Jurkat, Clone E6-1 (cell line): ENCODE data around the gene XRCC4.

Experiments used
- DNase-seq: peaks from one replicate; pipeline ENCODE4 v3.0.0-alpha.2; 2011; ENCODE audit warnings: low read depth, low spot score
- H3K4me3 ChIP-seq: 2 replicates; pipeline ENCODE4 v1.5.1; 2011; ENCODE audit warnings: mild to moderate bottlenecking, low read length, control low read depth, moderate library complexity

The XRCC4 gene

GRCh38 chr5:83157163-83157562 is 79.8 kb downstream of the XRCC4 start:
- H3K4me3 ChIP-seq: no peak overlapping the region
- DNase-seq: no peak

DNA sequence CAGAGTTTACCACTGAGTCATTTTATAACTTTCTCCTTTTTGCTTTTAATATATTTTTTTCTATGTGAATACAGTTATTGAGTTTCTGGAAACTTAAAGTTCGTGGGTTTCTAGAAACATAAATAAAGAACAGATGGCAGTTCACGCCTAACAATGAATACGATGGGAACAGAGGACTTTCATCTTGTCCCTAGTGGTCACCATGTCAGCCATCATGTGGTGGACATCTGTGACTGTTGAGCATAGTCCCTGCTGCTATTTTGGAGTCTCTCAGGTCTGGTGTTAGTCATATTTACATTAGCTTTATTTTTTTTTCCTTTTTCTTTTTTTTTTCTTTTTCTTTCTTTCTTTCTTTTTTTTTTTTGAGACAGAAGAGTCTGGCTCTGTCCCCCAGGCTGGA is 85.3 kb downstream of the XRCC4 start:
- no peak for DNase-seq
- H3K4me3 ChIP-seq: no peak overlapping the region

DNA sequence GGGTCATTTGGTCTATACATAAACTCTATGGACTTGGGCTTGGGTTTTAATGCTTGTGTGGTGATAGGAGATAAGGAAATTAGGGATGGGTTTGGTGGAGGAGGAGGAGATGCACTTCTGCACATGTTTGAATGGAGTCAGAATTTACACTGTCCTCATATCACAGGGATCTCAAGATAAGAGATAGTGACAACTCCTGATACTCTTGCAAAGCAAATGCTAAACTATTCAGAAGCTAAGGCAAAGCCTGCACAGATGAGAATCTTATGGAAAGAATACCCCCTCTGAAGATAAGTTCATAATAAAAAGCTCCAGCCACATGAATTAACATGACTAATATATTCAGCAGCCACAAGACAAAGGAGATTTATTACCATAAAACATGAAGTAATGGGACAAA is 90.2 kb downstream of the XRCC4 start:
- DNase-seq: no peak
- no peak overlapping the region for H3K4me3 ChIP-seq

GRCh38 chr5:83169571-83170337 is 92.4 kb downstream of the XRCC4 start:
- DNase-seq: no peak
- H3K4me3 ChIP-seq: no peak overlapping the region

DNA sequence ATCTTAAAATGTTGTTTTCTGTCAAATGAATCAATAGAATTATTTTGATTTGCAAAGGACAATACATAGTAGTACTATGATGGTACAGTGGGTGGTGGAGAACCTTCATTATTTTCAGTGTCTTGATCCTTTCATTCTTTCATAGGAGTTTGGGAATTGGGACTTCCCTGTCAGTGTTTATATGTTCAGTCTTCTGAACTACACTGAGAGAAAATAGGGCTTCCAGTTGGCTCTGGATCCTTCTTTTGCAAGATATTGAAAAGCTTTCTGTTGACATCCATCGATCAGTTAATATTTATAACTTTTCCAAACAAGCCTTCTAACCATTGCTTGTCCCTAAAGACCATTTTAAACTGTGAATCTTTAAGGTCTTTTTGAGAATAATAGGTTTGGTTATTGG is 94.7 kb downstream of the XRCC4 start:
- no peak overlapping the region for H3K4me3 ChIP-seq
- DNase-seq: no peak

DNA sequence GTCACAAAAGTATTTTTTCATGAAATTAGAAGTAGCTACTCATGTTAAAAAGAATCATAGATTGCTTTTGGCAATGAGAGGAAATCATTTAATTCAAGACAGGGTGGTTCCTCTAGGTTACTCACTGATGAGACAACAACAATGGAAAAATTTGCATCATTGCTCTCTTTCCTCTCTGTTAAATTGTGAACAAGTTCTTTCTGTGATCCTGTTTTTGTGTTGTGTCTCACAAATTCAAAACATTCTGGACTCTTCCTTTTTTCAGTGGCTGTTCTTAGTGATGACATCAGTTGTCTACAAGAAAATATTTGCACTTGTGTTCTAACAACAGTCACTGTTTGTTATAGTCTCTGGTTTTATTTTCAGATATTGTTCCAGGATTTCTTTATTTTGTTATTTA is 95.3 kb downstream of the XRCC4 start:
- H3K4me3 ChIP-seq: no peak overlapping the region
- no peak for DNase-seq

- no peak overlapping the region for H3K4me3 ChIP-seq
- no peak for DNase-seq
These were observed 96.5 kb downstream of the XRCC4 start for GRCh38 chr5:83173826-83174225.

GRCh38 chr5:83177803-83178202 is 100.5 kb downstream of the XRCC4 start:
- no peak for DNase-seq
- no peak overlapping the region for H3K4me3 ChIP-seq

- DNase-seq: no peak
These were observed 102.6 kb downstream of the XRCC4 start for GRCh38 chr5:83179966-83180365.

GRCh38 chr5:83184534-83184933 is 107.2 kb downstream of the XRCC4 start:
- no peak overlapping the region for H3K4me3 ChIP-seq

More at GRCh38 chr5:83179966-83180365, 102.6 kb downstream of the XRCC4 start:
- no peak overlapping the region for H3K4me3 ChIP-seq

GRCh38 chr5:83192947-83193346 is 115.6 kb downstream of the XRCC4 start:
- H3K4me3 ChIP-seq: no peak overlapping the region
- DNase-seq: no peak

More at GRCh38 chr5:83184534-83184933, 107.2 kb downstream of the XRCC4 start:
- no peak for DNase-seq

DNA sequence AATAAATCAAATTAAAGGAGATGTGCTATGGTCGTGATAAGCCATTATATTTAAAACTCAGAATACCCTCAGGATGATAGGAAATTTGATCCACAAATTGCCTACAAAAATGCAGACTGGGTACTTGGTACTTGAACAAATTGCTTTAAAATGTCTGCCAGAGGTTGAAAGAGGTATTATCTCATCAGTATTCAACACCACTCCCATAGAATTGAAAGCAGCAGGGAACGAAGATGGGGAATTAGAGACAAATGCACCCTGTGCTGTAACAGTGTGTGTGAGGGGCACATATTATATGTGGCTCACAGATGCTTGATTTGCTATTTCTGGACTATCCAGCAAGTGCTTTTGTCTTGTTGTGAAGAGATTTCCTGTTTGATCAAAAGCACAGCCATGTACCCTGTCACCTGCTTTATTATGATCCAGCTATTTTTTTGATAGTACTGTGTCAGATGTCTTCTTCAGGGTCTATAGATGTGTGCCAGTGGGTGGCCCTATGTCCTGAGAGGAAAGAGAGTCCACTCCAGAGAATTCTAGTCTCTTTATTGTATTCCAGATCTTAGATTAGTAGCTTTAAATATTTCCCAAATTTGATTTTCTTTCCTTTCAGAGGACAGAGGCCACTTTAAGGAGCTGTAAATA is 120.1 kb downstream of the XRCC4 start:
- no peak overlapping the region for H3K4me3 ChIP-seq
- no peak for DNase-seq

- no peak for DNase-seq
- no peak overlapping the region for H3K4me3 ChIP-seq
These were observed 121.8 kb downstream of the XRCC4 start for GRCh38 chr5:83199126-83199525.

- no peak for DNase-seq
- H3K4me3 ChIP-seq: no peak overlapping the region
These were observed 127.3 kb downstream of the XRCC4 start for GRCh38 chr5:83204651-83205050.

DNA sequence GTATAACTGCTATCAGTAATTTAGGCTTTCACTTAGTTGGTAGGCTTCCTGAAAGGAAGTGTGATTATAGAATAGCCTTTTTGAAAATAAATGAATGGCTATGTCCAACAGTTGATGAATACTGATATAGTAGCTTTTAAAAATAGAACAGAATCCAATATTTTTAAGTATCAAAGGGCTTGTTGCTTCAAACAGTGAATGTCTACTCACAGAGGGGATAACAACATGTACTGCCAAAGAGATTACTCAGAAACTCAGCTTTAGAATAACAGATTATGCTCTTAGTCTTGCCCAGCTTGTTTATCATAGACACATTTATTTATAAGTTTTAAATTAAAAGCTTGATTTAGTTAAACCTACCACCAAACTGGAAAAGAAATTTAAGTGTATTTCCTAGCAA is 132.6 kb downstream of the XRCC4 start:
- no peak overlapping the region for H3K4me3 ChIP-seq
- no peak for DNase-seq

DNA sequence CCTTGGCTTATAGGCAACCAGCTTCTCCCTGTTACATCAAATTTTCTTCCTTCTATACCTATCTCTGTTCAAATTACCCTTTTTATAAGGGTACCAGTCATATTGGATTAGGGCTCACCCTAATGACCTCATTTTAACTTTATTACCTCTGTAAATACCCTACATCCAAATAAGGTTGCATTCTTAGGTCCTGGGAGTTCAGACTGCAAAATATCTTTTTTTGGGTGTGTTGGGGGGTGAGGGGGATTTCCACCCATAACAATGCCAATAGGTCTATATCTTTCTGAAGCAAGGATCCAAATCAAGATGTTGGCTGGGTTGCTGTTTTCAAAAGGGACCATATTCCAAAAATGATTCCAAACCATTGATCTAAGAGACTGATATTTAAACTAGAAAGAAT is 141.7 kb downstream of the XRCC4 start:
- no peak for DNase-seq
- no peak overlapping the region for H3K4me3 ChIP-seq

GRCh38 chr5:83219495-83219894 is 142.1 kb downstream of the XRCC4 start:
- DNase-seq: no peak

DNA sequence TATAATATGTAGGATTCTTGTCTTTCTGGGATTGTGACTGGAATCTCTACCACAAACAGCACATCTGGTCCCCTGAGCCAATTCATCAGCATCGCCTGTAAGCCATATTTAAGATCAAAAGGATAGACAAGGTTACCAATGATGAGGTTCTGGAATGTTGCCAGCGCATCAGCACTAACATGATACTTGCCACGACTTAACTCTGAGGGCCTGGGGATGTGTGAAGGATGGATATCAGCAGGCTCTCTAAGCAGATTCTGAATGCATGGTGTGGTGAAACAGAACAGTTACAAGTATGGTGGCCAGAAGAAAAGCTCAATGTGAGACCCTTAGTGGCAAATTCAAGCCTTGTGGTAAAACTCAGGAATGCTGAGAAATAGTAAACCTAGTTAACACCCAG is 143.0 kb downstream of the XRCC4 start:
- H3K4me3 ChIP-seq: no peak overlapping the region
- no peak for DNase-seq

More at GRCh38 chr5:83219495-83219894, 142.1 kb downstream of the XRCC4 start:
- no peak overlapping the region for H3K4me3 ChIP-seq

DNA sequence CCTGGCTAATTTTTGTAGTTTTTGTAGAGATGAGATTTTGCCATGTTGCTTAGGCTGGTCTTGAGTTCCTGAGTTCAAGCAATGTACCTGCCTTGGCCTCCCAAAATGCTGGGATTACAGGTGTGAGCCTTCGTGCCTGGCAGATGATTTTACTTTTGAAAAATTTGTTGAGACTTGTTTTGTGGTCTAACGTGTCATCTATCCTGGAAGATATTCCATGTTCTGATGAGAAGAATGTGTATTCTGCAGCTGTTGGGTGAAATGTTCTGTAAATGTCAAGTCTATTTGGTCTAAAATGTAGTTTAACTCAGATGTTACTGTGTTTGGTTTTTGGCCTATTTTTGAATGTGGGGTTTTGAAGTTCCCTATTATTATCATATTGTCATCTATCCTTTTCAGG is 145.6 kb downstream of the XRCC4 start:
- H3K4me3 ChIP-seq: no peak overlapping the region
- no peak for DNase-seq

GRCh38 chr5:83227611-83228010 is 150.3 kb downstream of the XRCC4 start:
- no peak overlapping the region for H3K4me3 ChIP-seq
- DNase-seq: no peak

DNA sequence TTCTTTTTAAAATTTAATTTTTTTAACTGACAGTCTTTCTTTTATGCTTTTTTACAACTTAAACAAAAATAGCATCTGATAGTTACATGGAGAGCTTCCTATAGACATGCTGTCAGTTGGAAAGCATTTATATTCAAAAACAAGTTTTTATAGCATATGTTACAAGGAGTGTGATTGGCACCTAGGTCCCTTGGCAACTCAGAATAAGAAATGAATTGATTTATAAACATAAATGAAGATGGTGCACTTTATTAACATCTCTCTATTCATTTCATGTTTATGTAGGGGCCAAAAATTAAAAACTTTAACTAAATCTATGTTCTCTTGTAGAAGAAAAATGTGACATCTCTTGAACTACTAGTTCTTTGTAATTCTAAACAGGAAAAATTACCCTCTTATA is 153.2 kb downstream of the XRCC4 start:
- H3K4me3 ChIP-seq: no peak overlapping the region
- DNase-seq: no peak
